Measurements from ENCODE around the gene FSTL3. TPM values are rescaled to one million over a fixed set of nuclear protein-coding genes. Genes with fewer than 3 reads are reported as not detected.
"Not testable (repeated sequence)": the region's sequence is repeated elsewhere in the genome, so short reads cannot be mapped to it uniquely, and the experiment has no call there.

FSTL3 gene
- 40.9 and 85.1 TPM in 2 replicates for total RNA-seq (2021)
- percentile 66 among the genes with signal in this experiment for Bru-seq, nascent RNA
- BruChase-seq, experiment 1, labeled RNA remaining after a 2-hour chase = percentile 88 among the genes with signal in this experiment
- BruChase-seq, experiment 2, labeled RNA remaining after a 6-hour chase = percentile 95 among the genes with signal in this experiment
- long read RNA-seq, transcript FSTL3-201 (5 exons, 2,542 nt) = major isoform, 23 of 45 reads
- long read RNA-seq, partial matches to known transcripts = 6 of 45 reads
- long read RNA-seq, other reads (novel, unspliced or antisense) = 15 of 45 reads

- CTCF ChIA-PET = no interaction called here
- peak within 1 kb of the TSS; percentile 72 for H3K4me3 ChIP-seq
- H3K27me3 ChIP-seq (ENCODE audit: insufficient read depth, low read depth) = no peaks in the 10 kb centered on the region
- no peak within 1 kb of the TSS for H2AFZ ChIP-seq
- POLR2A ChIA-PET (ENCODE audit: unreplicated experiment) = interaction anchor here (0.6 to 1.5 kb wide), 6 partner anchors 13 to 592 kb away, joined by 4 to 20 read pairs (median 6); no protein-coding TSS in a partner anchor
- no peaks in the 10 kb centered on the region for H3K9me2 ChIP-seq (ENCODE audit: insufficient read depth)
- TF ChIP-seq CTCF (conservative IDR thresholded peaks at IDR 0.05) (no peak), EZH2 (IDR thresholded peaks at IDR 0.05; ENCODE audit: low read depth) (no peak)
- DNase-seq = peak in 1 of 2 experiments; percentile 41
- peak within 1 kb of the TSS; percentile 43; the same call in 1 of the 2 replicates for H3K27ac ChIP-seq
- peaks cover 31% of the 10 kb centered on the region for H3F3A ChIP-seq (ENCODE audit: insufficient read depth, low read depth)
- H3K4me2 ChIP-seq = peak within 1 kb of the TSS; percentile 95
- peaks cover 30% of the 10 kb centered on the region for H3K4me1 ChIP-seq (replicated peaks; ENCODE audit: insufficient read depth)
- H3K9me3 ChIP-seq (ENCODE audit: insufficient read depth, low read depth) = no peaks in the 10 kb centered on the region
- no peaks in the 10 kb centered on the region for H4K20me1 ChIP-seq (ENCODE audit: insufficient read depth)
- intact Hi-C loops (cut with micrococcal nuclease; ENCODE audit: unreplicated experiment) = loop anchor here (1.0 kb wide), 2 partner anchors 13 to 76 kb away; partner anchors contain the start of gene RNF126
- H3K79me2 ChIP-seq (ENCODE audit: low read depth) = peaks cover 19% of the 10 kb centered on the region
- no peaks in the 10 kb centered on the region for H3K36me3 ChIP-seq (ENCODE audit: low read depth)
- no TSS peak for BruUV-seq (replicated peaks)
These were observed at the start of gene FSTL3 for GRCh38 chr19:676339-677105. Gene FSTL3 (plus strand): TSS chr19:676392. CDS start chr19:676424, 32 bp downstream.

GRCh38 chr19:626566-626965 is 49.6 kb upstream of the FSTL3 start:
- H3K4me2 ChIP-seq; H3K9me2 ChIP-seq (ENCODE audit: insufficient read depth); intact Hi-C loops (cut with micrococcal nuclease; ENCODE audit: unreplicated experiment); H3K9me3 ChIP-seq (ENCODE audit: insufficient read depth, low read depth); H3K27ac ChIP-seq; H3K4me1 ChIP-seq (replicated peaks; ENCODE audit: insufficient read depth); DNase-seq; BruUV-seq (replicated peaks); H2AFZ ChIP-seq; H3K4me3 ChIP-seq; H3F3A ChIP-seq (ENCODE audit: insufficient read depth, low read depth); POLR2A ChIA-PET (ENCODE audit: unreplicated experiment); H3K27me3 ChIP-seq (ENCODE audit: insufficient read depth, low read depth); H3K36me3 ChIP-seq (ENCODE audit: low read depth): not testable (repeated sequence)
- CTCF ChIA-PET = interaction anchor here (0.6 kb wide), 1 partner anchor 108 kb away, joined by 3 read pairs; no protein-coding TSS in a partner anchor
- Histone ChIP-seq H3K79me2 (ENCODE audit: low read depth) (peaks cover 11% of the 10 kb centered on the region), H4K20me1 (ENCODE audit: insufficient read depth) (peaks cover 11% of the 10 kb centered on the region)

GRCh38 chr19:628168-628567 is 48.0 kb upstream of the FSTL3 start:
- Histone ChIP-seq H3F3A (ENCODE audit: insufficient read depth, low read depth) (0 out of 2 replicates have a peak, but pooled peaks cover 8% of the 10 kb centered on the region), H3K4me1 (replicated peaks; ENCODE audit: insufficient read depth) (no peaks in the 10 kb centered on the region; the same call in 1 of the 2 replicates), H3K27me3 (ENCODE audit: insufficient read depth, low read depth) (no peaks in the 10 kb centered on the region), H3K4me2 (no peak overlapping the region), H3K9me2 (ENCODE audit: insufficient read depth) (no peaks in the 10 kb centered on the region), H3K79me2 (ENCODE audit: low read depth) (peaks cover 27% of the 10 kb centered on the region), H4K20me1 (ENCODE audit: insufficient read depth) (peaks cover 11% of the 10 kb centered on the region), H3K27ac (no peak overlapping the region), H3K4me3 (no peak overlapping the region), H2AFZ (no peak overlapping the region), H3K36me3 (ENCODE audit: low read depth) (0 out of 2 replicates have a peak, but pooled peaks cover 7% of the 10 kb centered on the region), H3K9me3 (ENCODE audit: insufficient read depth, low read depth) (no peaks in the 10 kb centered on the region)
- BruUV-seq (replicated peaks) = no TSS peak
- TF ChIP-seq EZH2 (IDR thresholded peaks at IDR 0.05; ENCODE audit: low read depth) = no peak
- peak; percentile 32; the same call in 1 of the 2 replicates for TF ChIP-seq CTCF (conservative IDR thresholded peaks at IDR 0.05)
- POLR2A ChIA-PET (ENCODE audit: unreplicated experiment) = no interaction called here
- DNase-seq = no peak
- CTCF ChIA-PET = no interaction called here
- intact Hi-C loops (cut with micrococcal nuclease; ENCODE audit: unreplicated experiment) = no loop called here

- H3K27me3 ChIP-seq (ENCODE audit: insufficient read depth, low read depth); CTCF ChIA-PET; H2AFZ ChIP-seq; H3K4me1 ChIP-seq (replicated peaks; ENCODE audit: insufficient read depth); POLR2A ChIA-PET (ENCODE audit: unreplicated experiment); H3K9me2 ChIP-seq (ENCODE audit: insufficient read depth); BruUV-seq (replicated peaks); H3K27ac ChIP-seq; H3K9me3 ChIP-seq (ENCODE audit: insufficient read depth, low read depth); H3K4me2 ChIP-seq; H3F3A ChIP-seq (ENCODE audit: insufficient read depth, low read depth); H3K36me3 ChIP-seq (ENCODE audit: low read depth); DNase-seq; H3K4me3 ChIP-seq; intact Hi-C loops (cut with micrococcal nuclease; ENCODE audit: unreplicated experiment): not testable (repeated sequence)
- peaks cover 11% of the 10 kb centered on the region for H4K20me1 ChIP-seq (ENCODE audit: insufficient read depth)
- peaks cover 34% of the 10 kb centered on the region for H3K79me2 ChIP-seq (ENCODE audit: low read depth)
These were observed 46.7 kb upstream of the FSTL3 start for GRCh38 chr19:629515-629914.

Data from PC-9 (cell line).